Endothelial cell of umbilical vein (primary cell): ENCODE results near the gene PPM1M. TPM values are rescaled to one million over a fixed set of nuclear protein-coding genes. Genes with fewer than 3 reads are reported as not detected.

Experiments
- BruUV-seq: library from RNA; stranded (reverse); fragments of 400-500 nt; replicated peaks from 2 replicates; lab custom pipeline; 2021; lab: Mats Ljungman, UMichigan
- CTCF ChIA-PET: fragments of 300-600, 350-600 bp; sonication (Branson Sonifier 250); formaldehyde crosslinking; loops from one replicate; lab custom pipeline; 2021; ENCODE audit warnings: antibody characterized with exemption, inconsistent platforms; lab: Charles Lee
- POLR2A ChIA-PET: fragments of 300-600, 350-600 bp; sonication (Branson Sonifier 250); formaldehyde crosslinking; loops from one replicate; lab custom pipeline; 2021; ENCODE audit warnings: antibody characterized with exemption, inconsistent platforms; lab: Charles Lee
- DNase-seq: peaks from one replicate; pipeline ENCODE4 v3.0.0-alpha.2; 2011; ENCODE audit warnings: low read depth, low spot score
- FAIRE-seq: peaks from 2 replicates; lab custom pipeline; 2011; peaks lifted over from hg19 to GRCh38; lab: Jason Lieb, UNC
- H2AFZ ChIP-seq: 2 replicates; pipeline ENCODE4 v1.6.0; 2012; ENCODE audit warnings: low read depth, low read length, control low read depth, inconsistent platforms
- H3K27ac ChIP-seq: 2 replicates; pipeline ENCODE4 v1.5.1; 2011; ENCODE audit warnings: low read depth, mild to moderate bottlenecking, control low read depth, low read length, moderate library complexity; ENCODE audit not compliant: insufficient read depth
- H3K27me3 ChIP-seq, 2 experiments: 2 replicates each; pipeline versions ENCODE4 v1.6.0 to v1.6.1; 2011; ENCODE audit warnings: low read length in 2 of 2, mixed read lengths in 1 of 2; ENCODE audit not compliant: control insufficient read depth in 2 of 2, insufficient read depth in 2 of 2
- H3K36me3 ChIP-seq, 2 experiments: 2 replicates in 1 of 2; 3 replicates in 1 of 2; pipeline ENCODE4 v1.5.1; 2011; ENCODE audit warnings: low read length in 2 of 2, mild to moderate bottlenecking in 1 of 2, moderate library complexity in 1 of 2; ENCODE audit not compliant: control insufficient read depth in 2 of 2, insufficient read depth in 2 of 2; ENCODE audit errors: extremely low read depth in 1 of 2
- H3K4me1 ChIP-seq: 3 replicates; pipeline ENCODE4 v1.5.1; 2011; ENCODE audit warnings: mild to moderate bottlenecking, low read length; ENCODE audit not compliant: control insufficient read depth, insufficient read depth; ENCODE audit errors: extremely low read depth
- H3K4me2 ChIP-seq: 2 replicates; pipeline ENCODE4 v1.6.1; 2011; ENCODE audit warnings: low read length, control low read depth, mixed read lengths; ENCODE audit not compliant: insufficient read depth
- H3K4me3 ChIP-seq, 3 experiments: fragments of 200-600 bp in 1 of 3; sonication (generic), shearing (Covaris generic) in 1 of 3; replicated peaks in 1 of 3; 2 replicates each; pipeline ENCODE4 v1.5.1; 2011 to 2016; ENCODE audit warnings: control low read depth in 3 of 3, low read length in 3 of 3, mild to moderate bottlenecking in 2 of 3, inconsistent platforms in 1 of 3, low read depth in 1 of 3, moderate library complexity in 1 of 3; ENCODE audit not compliant: insufficient read depth in 1 of 3
- H3K79me2 ChIP-seq: 2 replicates; pipeline ENCODE4 v1.6.0; 2012; ENCODE audit warnings: low read length, inconsistent platforms; ENCODE audit not compliant: control insufficient read depth, insufficient read depth
- H3K9ac ChIP-seq: replicated peaks from 2 replicates; pipeline ENCODE3; 2011; ENCODE audit warnings: low read length, control low read depth; ENCODE audit not compliant: insufficient read depth; ENCODE audit errors: extremely low read depth
- H3K9me1 ChIP-seq: replicated peaks from 3 replicates; pipeline ENCODE4 v1.6.0; 2011; ENCODE audit warnings: mild to moderate bottlenecking, low read length; ENCODE audit not compliant: control insufficient read depth, insufficient read depth; ENCODE audit errors: extremely low read depth
- H3K9me3 ChIP-seq: replicated peaks from 2 replicates; pipeline ENCODE4 v1.5.1; 2012; ENCODE audit warnings: low read length, inconsistent platforms; ENCODE audit not compliant: control insufficient read depth, insufficient read depth
- H4K20me1 ChIP-seq: replicated peaks from 2 replicates; pipeline ENCODE3; 2011; ENCODE audit warnings: mild to moderate bottlenecking, low read length; ENCODE audit not compliant: control insufficient read depth, insufficient read depth; ENCODE audit errors: extremely low read depth
- EZH2 ChIP-seq: IDR thresholded peaks from 2 replicates; pipeline ENCODE4 v1.6.1; 2012; ENCODE audit warnings: borderline replicate concordance, low read depth, mild to moderate bottlenecking, moderate library complexity, low read length, inconsistent platforms; ENCODE audit not compliant: severe bottlenecking
- FOS ChIP-seq: IDR thresholded peaks from 2 replicates; pipeline ENCODE4 v1.6.1; 2011; ENCODE audit warnings: mild to moderate bottlenecking, low read length, moderate library complexity, borderline replicate concordance; ENCODE audit not compliant: insufficient read depth
- JUN ChIP-seq: IDR thresholded peaks from 2 replicates; pipeline ENCODE4 v1.6.1; 2011; ENCODE audit warnings: borderline replicate concordance, low read depth; ENCODE audit not compliant: insufficient read length, insufficient read depth
- MYC ChIP-seq: IDR thresholded peaks from one replicate; pipeline ENCODE4 v1.6.1; 2011; ENCODE audit warnings: mild to moderate bottlenecking, low read depth, low read length
- POLR2A ChIP-seq: IDR thresholded peaks from 2 replicates; pipeline ENCODE4 v1.6.1; 2012; ENCODE audit warnings: low read depth, mild to moderate bottlenecking, control low read depth, low read length
- dilution Hi-C: fragments of 300-500 bp; cut with MboI; formaldehyde crosslinking; loops from one replicate; pipeline ENCODE4 v1.15.0; 2019; ENCODE audit warnings: low sequenced_read_pairs; ENCODE audit not compliant: extremely low pct_ligation_motif_present
- intact Hi-C: fragments of 100-400 bp; cut with micrococcal nuclease; formaldehyde crosslinking; loops from one replicate; pipeline ENCODE4 v1.10.0; 2022
- polyA plus RNA-seq, 4 experiments: library from polyadenylated mRNA; depleted of rRNA in 3 of 4; stranded (reverse) in 3 of 4; unstranded in 1 of 4; fragments of >200 nt; gene quantifications; 2 replicates each; pipeline versions ENCODE4 v1.2.1 to v1.2.3, GENCODE V29; 2011 to 2012; ENCODE audit warnings: missing spikeins in 1 of 4
- total RNA-seq: library from RNA; stranded (reverse); gene quantifications from 2 replicates; pipeline ENCODE4 v1.2.3, GENCODE V29; 2021
- TF ChIP-seq, protein P1 (sequence below): IDR thresholded peaks from 2 replicates; pipeline ENCODE4 v1.6.1; 2011; ENCODE audit not compliant: insufficient read depth, insufficient read length
- TF ChIP-seq, protein P2 (sequence below), 2 donors: IDR thresholded peaks; 1 replicate in 1 of 2; 2 replicates in 1 of 2; pipeline ENCODE4 v1.5.1; 2011; ENCODE audit warnings: low read length in 2 of 2, mild to moderate bottlenecking in 2 of 2, moderate library complexity in 2 of 2, control low read depth in 1 of 2, inconsistent platforms in 1 of 2, low read depth in 1 of 2; ENCODE audit not compliant: insufficient read depth in 1 of 2; ENCODE audit errors: extremely low read depth in 1 of 2

The PPM1M gene
- total and polyA plus RNA-seq, 2 donors (not counting 3 experiments of a cell fraction or from before 2014, with no cell fraction given) = 13.7 to 19.4 TPM

DNA sequence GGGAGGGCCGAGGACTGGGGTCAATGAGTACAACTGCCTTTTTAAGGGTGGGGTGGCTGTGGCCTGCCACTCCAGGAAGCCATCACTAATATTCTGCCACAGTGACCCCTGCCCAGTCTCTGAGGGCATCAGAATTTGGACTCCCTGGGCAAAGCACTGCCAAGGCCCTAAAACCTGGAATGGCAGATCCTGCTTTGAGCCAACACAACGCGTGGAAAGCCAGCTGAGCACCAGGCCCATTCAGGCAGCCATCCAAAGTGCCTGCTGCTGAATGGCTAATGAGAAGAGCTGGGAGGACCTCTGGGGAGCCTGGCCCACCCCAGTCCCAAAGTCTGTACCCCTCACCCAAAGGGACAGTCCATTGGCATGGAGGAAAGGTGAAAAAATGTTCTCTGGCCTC is 11.6 kb upstream of the PPM1M start:
- H2AFZ ChIP-seq = no peak overlapping the region
- DNase-seq (no peak), FAIRE-seq (no peak)
- no peak overlapping the region for H3K9ac ChIP-seq
- H3K4me2 ChIP-seq = no peak overlapping the region
- peaks cover 34% of the 10 kb centered on the region for H3K79me2 ChIP-seq
- no peak overlapping the region for H3K27ac ChIP-seq
- H4K20me1 ChIP-seq = no peaks in the 10 kb centered on the region
- intact Hi-C loops (no loop called here), dilution Hi-C loops (no loop called here)
- ChIA-PET POLR2A (no interaction called here), CTCF (interaction anchor here (4.5 to 7.3 kb wide), 3 partner anchors 12 to 105 kb away, joined by 46 to 104 read pairs (median 49); partner anchors contain the start of genes TLR9 and WDR82)
- BruUV-seq = no TSS peak
- H3K4me3 ChIP-seq = no peak overlapping the region
- no peaks in the 10 kb centered on the region for H3K9me1 ChIP-seq
- TF ChIP-seq FOS (no peak), MYC (no peak)
- H3K4me1 ChIP-seq = peaks cover 13% of the 10 kb centered on the region
- peaks cover 14 to 25% of the 10 kb centered on the region in 2 experiments for H3K36me3 ChIP-seq
- H3K27me3 ChIP-seq = no peaks in the 10 kb centered on the region
- H3K9me3 ChIP-seq = no peaks in the 10 kb centered on the region

DNA sequence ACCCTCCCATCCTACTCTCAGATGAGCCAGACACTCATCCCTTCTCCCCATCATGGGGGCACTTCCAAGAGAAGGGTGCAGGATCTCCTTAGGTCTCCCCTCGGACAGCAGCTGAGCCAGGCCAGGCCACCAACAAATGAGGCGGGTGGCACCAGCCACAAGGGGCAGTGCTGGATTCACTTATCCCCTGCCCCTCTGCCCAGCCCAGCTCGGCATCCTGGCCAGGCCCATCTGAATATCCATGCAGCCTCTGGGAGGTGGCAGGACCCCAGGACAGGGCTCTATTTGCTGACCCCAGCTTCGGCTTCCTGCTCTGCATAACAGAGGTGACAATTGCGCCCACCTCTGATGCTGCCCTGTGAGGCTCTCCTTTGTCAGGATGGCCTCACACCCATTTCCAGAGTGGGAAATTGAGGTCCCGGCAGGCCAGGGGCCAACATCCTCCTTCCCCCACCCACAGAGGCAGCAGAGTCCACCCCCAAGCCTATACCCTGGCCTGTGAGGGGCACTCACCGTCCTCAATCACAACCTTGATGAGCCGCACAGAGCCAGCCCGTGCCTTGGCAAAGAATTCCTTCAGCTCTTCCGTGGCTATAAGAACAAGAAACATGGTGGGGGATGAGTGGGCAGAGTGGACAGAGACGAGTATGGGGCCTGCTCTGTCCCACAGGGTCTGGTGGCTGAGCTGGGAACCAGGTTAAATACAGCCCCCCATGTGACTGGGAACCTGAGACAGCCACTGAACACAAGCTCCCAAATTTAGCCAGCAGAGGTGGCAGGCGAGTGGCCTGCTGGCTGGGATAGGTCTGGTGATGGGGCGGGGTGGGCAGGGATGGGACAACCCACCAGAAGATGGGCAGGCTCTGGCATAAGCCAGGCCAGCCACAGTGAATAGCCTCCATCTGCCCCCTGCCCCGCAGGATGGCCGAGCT is 10.8 kb upstream of the PPM1M start:
- no peak overlapping the region for H3K9ac ChIP-seq
- peaks cover 9 to 17% of the 10 kb centered on the region in 2 experiments for H3K36me3 ChIP-seq
- TF ChIP-seq POLR2A (no peak), JUN (no peak), EZH2 (no peak), FOS (no peak)
- TF ChIP-seq, protein P1, sequence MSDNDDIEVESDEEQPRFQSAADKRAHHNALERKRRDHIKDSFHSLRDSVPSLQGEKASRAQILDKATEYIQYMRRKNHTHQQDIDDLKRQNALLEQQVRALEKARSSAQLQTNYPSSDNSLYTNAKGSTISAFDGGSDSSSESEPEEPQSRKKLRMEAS = no peak
- TF ChIP-seq, protein P2, sequence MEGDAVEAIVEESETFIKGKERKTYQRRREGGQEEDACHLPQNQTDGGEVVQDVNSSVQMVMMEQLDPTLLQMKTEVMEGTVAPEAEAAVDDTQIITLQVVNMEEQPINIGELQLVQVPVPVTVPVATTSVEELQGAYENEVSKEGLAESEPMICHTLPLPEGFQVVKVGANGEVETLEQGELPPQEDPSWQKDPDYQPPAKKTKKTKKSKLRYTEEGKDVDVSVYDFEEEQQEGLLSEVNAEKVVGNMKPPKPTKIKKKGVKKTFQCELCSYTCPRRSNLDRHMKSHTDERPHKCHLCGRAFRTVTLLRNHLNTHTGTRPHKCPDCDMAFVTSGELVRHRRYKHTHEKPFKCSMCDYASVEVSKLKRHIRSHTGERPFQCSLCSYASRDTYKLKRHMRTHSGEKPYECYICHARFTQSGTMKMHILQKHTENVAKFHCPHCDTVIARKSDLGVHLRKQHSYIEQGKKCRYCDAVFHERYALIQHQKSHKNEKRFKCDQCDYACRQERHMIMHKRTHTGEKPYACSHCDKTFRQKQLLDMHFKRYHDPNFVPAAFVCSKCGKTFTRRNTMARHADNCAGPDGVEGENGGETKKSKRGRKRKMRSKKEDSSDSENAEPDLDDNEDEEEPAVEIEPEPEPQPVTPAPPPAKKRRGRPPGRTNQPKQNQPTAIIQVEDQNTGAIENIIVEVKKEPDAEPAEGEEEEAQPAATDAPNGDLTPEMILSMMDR (IDR thresholded peaks at IDR 0.05; ENCODE audit: extremely low read depth in 1 of 2, insufficient read depth in 1 of 2, low read depth in 1 of 2, low read length in 2 of 2) = peak in 1 of 2 donors; percentile 12
- intact Hi-C loops (loop anchor here (5.0 kb wide), 1 partner anchor 213 kb away; the partner anchor contains the start of gene SEMA3G), dilution Hi-C loops (no loop called here)
- FAIRE-seq (no peak), DNase-seq (no peak)
- H3K4me1 ChIP-seq = peaks cover 14% of the 10 kb centered on the region
- no peaks in the 10 kb centered on the region for H3K9me3 ChIP-seq
- no peak overlapping the region for H3K27ac ChIP-seq
- no peaks in the 10 kb centered on the region for H4K20me1 ChIP-seq
- H3K9me1 ChIP-seq = no peaks in the 10 kb centered on the region
- no peak overlapping the region for H2AFZ ChIP-seq
- H3K27me3 ChIP-seq = no peaks in the 10 kb centered on the region
- CTCF ChIA-PET = interaction anchor here (0.8 to 7.3 kb wide), 4 partner anchors 13 to 105 kb away, joined by 3 to 104 read pairs (median 48); partner anchors contain the start of genes GLYCTK, TLR9 and WDR82
- POLR2A ChIA-PET = no interaction called here
- no peak overlapping the region for H3K4me2 ChIP-seq
- H3K79me2 ChIP-seq = peaks cover 38% of the 10 kb centered on the region
- no TSS peak for BruUV-seq
- no peak overlapping the region for H3K4me3 ChIP-seq
